PFSK-1 (cell line): ENCODE results near the gene SRPX.

Experiments used
- FOXP2 ChIP-seq: optimal IDR thresholded peaks from 2 replicates; pipeline ENCODE3; 2011; ENCODE audit warnings: borderline replicate concordance, control low read depth, inconsistent platforms; ENCODE audit not compliant: insufficient read depth; ENCODE audit errors: extremely low read length, extremely low read depth
- POLR2AphosphoS5 ChIP-seq: IDR thresholded peaks from 2 replicates; pipeline ENCODE4 v1.6.1; 2012; ENCODE audit warnings: low read depth, mild to moderate bottlenecking, control low read depth, low read length, moderate library complexity
- SIN3A ChIP-seq: IDR thresholded peaks from 2 replicates; pipeline ENCODE4 v1.6.1; 2012; ENCODE audit warnings: mild to moderate bottlenecking, low read length, moderate library complexity, borderline replicate concordance; ENCODE audit not compliant: insufficient read depth
- TAF1 ChIP-seq: IDR thresholded peaks from 2 replicates; pipeline ENCODE4 v1.6.1; 2012; ENCODE audit warnings: low read length, control low read depth, borderline replicate concordance; ENCODE audit not compliant: insufficient read depth
- TF ChIP-seq, protein P1 (sequence below), 2 experiments: IDR thresholded peaks; 2 replicates each; pipeline versions ENCODE4 v1.6.1 to v1.8.0; 2011 to 2012; ENCODE audit warnings: low read depth in 2 of 2, low read length in 2 of 2, control low read depth in 1 of 2, inconsistent platforms in 1 of 2, mild to moderate bottlenecking in 1 of 2, moderate library complexity in 1 of 2; ENCODE audit not compliant: insufficient read depth in 1 of 2

The SRPX gene

DNA sequence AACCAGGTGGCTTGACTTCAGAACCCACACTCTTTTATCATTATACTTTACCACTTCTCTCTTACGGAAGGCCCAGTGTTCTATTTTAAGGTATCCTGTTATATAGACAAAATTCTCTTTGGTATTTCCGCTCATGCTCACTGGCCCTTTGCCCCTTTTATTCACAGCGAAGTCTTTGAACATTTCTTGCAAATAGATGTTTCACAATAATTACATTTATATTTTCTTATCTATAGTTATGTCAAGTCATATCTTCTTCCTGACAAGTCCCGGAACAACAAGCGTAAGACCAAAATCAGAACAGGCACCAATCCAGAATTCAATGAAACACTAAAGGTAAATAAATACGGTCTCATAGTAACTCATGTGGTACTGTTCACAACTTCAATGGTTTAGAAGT lies 112.3 kb downstream of the SRPX start:
- TF ChIP-seq, protein P1, sequence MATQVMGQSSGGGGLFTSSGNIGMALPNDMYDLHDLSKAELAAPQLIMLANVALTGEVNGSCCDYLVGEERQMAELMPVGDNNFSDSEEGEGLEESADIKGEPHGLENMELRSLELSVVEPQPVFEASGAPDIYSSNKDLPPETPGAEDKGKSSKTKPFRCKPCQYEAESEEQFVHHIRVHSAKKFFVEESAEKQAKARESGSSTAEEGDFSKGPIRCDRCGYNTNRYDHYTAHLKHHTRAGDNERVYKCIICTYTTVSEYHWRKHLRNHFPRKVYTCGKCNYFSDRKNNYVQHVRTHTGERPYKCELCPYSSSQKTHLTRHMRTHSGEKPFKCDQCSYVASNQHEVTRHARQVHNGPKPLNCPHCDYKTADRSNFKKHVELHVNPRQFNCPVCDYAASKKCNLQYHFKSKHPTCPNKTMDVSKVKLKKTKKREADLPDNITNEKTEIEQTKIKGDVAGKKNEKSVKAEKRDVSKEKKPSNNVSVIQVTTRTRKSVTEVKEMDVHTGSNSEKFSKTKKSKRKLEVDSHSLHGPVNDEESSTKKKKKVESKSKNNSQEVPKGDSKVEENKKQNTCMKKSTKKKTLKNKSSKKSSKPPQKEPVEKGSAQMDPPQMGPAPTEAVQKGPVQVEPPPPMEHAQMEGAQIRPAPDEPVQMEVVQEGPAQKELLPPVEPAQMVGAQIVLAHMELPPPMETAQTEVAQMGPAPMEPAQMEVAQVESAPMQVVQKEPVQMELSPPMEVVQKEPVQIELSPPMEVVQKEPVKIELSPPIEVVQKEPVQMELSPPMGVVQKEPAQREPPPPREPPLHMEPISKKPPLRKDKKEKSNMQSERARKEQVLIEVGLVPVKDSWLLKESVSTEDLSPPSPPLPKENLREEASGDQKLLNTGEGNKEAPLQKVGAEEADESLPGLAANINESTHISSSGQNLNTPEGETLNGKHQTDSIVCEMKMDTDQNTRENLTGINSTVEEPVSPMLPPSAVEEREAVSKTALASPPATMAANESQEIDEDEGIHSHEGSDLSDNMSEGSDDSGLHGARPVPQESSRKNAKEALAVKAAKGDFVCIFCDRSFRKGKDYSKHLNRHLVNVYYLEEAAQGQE (IDR thresholded peaks at IDR 0.05; ENCODE audit: insufficient read depth in 1 of 2, low read depth in 2 of 2, low read length in 2 of 2) = no peak
- TF ChIP-seq TAF1 (no peak), POLR2AphosphoS5 (no peak), SIN3A (no peak), FOXP2 (no peak)

DNA sequence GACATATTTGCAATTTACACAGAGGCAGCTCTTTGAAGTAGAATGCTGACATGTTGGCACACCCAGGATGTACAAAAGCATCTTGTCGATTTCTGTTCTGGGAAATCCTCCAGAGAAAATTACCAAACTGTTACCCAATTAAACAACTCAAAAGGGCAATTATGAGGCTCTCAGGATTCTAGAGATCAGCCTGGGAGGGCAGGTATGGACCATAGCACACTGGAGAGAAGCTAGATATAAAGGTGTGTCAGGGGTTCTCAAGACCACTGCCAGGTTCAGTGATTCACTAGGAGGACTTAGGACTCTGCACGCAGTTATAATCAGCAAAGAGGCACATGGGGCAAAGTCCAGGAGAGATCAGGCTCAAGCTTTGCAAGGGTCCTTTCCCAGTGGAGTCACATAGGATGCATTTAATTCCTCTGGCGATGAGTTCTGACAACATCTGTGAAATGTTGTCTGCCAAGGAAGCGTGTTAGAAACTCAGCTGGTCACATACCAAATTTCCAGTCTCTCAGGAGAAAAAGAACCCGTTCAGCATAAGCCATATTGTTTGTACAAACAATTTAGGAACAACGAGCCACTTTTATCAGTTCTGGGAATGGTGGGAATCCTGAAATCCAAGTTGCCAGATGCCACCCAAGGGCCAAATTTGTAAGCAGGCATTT lies 113.5 kb downstream of the SRPX start:
- TF ChIP-seq FOXP2 = no peak
- no peak for TF ChIP-seq TAF1
- TF ChIP-seq, protein P1 (IDR thresholded peaks at IDR 0.05; ENCODE audit: insufficient read depth in 1 of 2, low read depth in 2 of 2, low read length in 2 of 2) = no peak
- no peak for TF ChIP-seq POLR2AphosphoS5
- no peak for TF ChIP-seq SIN3A

DNA sequence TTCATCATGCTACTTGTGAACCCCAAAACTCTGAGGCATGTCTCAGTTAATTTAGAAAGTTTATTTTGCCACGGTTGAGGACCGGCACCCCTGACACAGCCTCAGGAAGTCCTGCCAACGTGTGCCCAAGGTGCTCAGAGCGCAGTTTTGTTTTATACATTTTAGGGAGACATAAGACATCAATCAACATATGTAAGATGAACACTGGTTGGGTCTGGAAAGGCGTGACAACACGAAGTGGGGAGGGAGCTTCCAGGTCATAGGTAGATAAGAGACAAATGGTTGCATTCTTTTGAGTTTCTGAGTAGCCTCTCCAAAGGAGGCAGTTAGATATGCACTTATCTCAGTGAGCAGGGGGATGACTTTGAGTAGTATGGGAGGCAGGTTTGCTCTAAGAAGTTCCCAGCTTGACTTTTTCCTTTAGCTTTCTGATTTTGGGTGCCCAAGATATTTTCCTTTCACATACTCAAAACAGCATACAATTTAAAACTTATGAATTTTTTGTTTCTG lies 115.4 kb downstream of the SRPX start:
- no peak for TF ChIP-seq POLR2AphosphoS5
- TF ChIP-seq SIN3A = no peak
- TF ChIP-seq TAF1 = no peak
- TF ChIP-seq FOXP2 = no peak
- TF ChIP-seq, protein P1 (IDR thresholded peaks at IDR 0.05; ENCODE audit: insufficient read depth in 1 of 2, low read depth in 2 of 2, low read length in 2 of 2) = no peak

DNA sequence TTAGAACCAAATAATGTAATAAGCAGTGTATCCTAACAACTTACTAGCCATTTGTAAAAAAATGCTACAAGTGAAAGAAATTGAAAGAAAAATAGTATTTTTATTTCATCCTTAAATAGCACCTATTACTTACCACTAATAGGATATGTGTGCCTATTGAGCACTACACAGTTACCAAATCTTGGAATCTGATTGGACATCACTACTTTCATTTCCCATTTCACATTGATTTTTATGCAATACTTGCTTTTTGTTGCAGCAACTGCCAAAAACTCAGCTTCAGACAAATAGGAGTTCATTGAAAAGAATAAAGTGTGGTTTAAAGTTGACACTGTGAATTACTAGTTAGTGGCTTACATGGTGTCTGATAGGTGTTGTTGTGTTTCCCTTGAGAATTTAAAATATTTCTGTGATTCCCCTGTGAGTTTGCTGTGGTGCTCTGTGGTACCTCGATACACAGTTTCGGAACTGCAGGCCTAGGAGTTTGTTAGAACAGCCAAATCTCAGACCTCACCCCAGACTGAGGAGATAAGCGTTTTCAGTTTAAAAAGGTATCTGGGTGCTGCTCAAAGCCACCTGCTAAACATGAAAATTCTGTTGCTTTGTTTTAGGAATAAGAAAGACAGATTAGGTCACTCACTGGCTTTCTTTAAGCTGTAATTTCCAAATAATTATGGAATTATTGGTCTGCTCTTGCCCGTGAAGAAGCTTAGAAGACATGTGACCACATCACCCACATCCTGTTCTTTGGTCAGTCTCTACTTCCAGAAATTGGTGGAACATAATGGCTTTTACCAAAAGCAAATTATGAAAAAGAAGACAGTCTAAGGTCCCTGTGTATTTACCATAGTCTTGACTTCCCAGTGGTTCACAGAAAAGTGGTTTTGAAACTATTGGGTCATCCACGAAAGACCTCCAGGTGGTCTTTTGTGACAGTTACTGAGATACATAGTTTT lies 116.5 kb downstream of the SRPX start:
- TF ChIP-seq SIN3A (no peak), TAF1 (no peak), FOXP2 (no peak), POLR2AphosphoS5 (no peak)

DNA sequence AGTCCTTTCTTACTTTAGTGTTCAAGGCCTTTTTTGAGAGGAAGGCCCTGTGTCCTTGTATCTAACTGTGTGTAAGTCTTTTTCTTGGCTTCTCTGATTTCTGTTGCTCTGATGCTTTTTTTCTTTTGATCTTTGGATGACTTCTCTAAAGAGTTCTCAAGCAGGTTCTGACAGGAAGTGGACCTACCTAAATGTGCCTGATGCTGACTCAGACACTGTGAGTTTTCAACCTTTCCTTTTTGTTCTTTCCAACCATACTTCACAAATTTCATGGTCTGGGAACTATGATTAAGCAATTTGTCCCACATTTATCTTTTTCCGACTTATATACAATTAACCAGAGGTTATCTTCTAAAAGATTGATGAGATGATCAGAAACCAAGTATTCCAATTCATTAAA lies 117.8 kb downstream of the SRPX start:
- TF ChIP-seq FOXP2 = no peak
- no peak for TF ChIP-seq POLR2AphosphoS5
- TF ChIP-seq, protein P1 (IDR thresholded peaks at IDR 0.05; ENCODE audit: insufficient read depth in 1 of 2, low read depth in 2 of 2, low read length in 2 of 2) = no peak
- TF ChIP-seq TAF1 = no peak
